IPS-20b (cell line): ENCODE data around the gene CELF3.
"Not testable (repeated sequence)": the region's sequence is repeated elsewhere in the genome, so short reads cannot be mapped to it uniquely, and the experiment has no call there.

Experiments used
- H3K27ac ChIP-seq: one replicate; pipeline ENCODE4 v1.5.1; 2013; ENCODE audit warnings: low read length
- H3K27me3 ChIP-seq: 2 replicates; pipeline ENCODE4 v1.6.1; 2013; ENCODE audit warnings: mild to moderate bottlenecking, low read length, inconsistent platforms; ENCODE audit not compliant: insufficient read depth
- H3K36me3 ChIP-seq: 2 replicates; pipeline ENCODE4 v1.6.1; 2013; ENCODE audit warnings: low read depth, mild to moderate bottlenecking, inconsistent platforms, low read length, moderate library complexity; ENCODE audit not compliant: insufficient read depth
- H3K4me1 ChIP-seq: 2 replicates; pipeline ENCODE4 v1.6.1; 2013; ENCODE audit warnings: mild to moderate bottlenecking, control low read depth, inconsistent platforms, low read length, moderate library complexity; ENCODE audit not compliant: insufficient read depth
- H3K4me3 ChIP-seq: 2 replicates; pipeline ENCODE4 v1.5.1; 2013; ENCODE audit warnings: mild to moderate bottlenecking, low read length, inconsistent platforms
- H3K9ac ChIP-seq: 2 replicates; pipeline ENCODE4 v1.6.1; 2013; ENCODE audit warnings: low read depth, mild to moderate bottlenecking, inconsistent platforms, low read length, moderate library complexity
- H3K9me3 ChIP-seq: 2 replicates; pipeline ENCODE4 v1.6.1; 2013; ENCODE audit warnings: mild to moderate bottlenecking, low read depth, low read length, inconsistent platforms; ENCODE audit not compliant: insufficient read depth

The CELF3 gene

DNA sequence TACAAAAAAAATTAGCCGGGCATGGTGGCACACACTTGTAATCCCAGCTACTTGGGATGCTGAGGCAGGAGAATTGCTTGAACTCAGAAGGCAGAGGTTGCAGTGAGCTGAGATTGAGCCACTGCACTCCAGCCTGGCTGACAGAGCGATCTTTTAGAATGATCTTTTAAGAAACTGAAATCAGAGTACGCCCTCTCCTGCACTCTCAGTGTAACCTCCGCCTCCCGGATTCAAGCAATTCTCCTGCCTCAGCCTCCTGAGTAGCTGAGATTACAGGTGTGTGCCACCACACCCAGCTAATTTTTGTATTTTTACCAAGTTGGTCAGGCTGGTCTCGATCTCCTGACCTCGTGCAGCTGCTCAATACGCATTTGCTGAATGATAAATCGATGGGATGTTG lies 17.4 kb upstream of the CELF3 start:
- not testable (repeated sequence) for H3K27me3 ChIP-seq, H3K36me3 ChIP-seq, H3K4me3 ChIP-seq, H3K27ac ChIP-seq, H3K4me1 ChIP-seq, H3K9ac ChIP-seq
- H3K9me3 ChIP-seq, result peaks cover 16% of the 10 kb centered on the region

DNA sequence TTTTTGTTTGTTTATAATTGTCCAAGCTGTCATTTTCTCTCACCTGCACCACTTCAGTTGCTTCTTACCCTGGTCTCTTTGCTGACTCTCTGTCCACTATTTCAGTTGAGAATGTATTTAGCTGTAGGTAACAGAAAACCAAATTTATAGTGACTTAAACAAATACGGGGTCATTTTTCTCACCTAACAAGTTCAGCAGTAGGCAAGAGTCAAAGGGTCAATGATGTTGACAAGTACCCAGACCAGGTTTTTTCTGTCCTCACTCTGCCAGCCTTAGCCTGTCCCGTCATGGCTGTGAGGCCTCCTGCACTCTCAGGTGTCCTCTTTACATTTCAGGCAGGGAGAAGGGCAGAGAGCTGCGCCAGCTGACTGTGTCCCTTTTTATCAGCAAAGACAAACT lies 16.5 kb upstream of the CELF3 start:
- H3K9ac ChIP-seq, result no peak overlapping the region
- H3K4me3 ChIP-seq, result no peak overlapping the region
- H3K27me3 ChIP-seq, result peaks cover 11% of the 10 kb centered on the region
- no peaks in the 10 kb centered on the region for H3K36me3 ChIP-seq
- H3K9me3 ChIP-seq, result peaks cover 11% of the 10 kb centered on the region
- no peak overlapping the region for H3K27ac ChIP-seq
- H3K4me1 ChIP-seq, result peaks cover 12% of the 10 kb centered on the region; the same call in 1 of the 2 replicates

DNA sequence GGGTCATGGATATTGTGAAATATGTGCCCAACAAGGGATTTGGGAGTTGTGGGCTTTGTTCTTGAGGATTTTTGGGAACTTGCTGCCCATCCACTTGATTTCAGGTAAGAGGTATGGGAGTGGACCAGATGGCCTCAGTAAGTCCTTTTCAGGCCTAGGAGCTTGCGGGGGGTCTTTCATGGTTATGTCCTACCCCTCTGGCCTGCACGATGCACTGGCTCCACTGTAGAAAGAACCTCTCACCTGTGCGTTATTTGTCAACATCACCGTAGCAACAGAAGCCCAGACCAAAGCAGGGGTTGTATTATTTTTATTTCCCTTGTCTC lies 13.3 kb upstream of the CELF3 start:
- Histone ChIP-seq H3K9ac (no peak overlapping the region), H3K9me3 (no peaks in the 10 kb centered on the region), H3K4me3 (no peak overlapping the region), H3K27ac (no peak overlapping the region), H3K27me3 (peaks cover 21% of the 10 kb centered on the region), H3K36me3 (no peaks in the 10 kb centered on the region), H3K4me1 (peaks cover 15% of the 10 kb centered on the region; the same call in 1 of the 2 replicates)

DNA sequence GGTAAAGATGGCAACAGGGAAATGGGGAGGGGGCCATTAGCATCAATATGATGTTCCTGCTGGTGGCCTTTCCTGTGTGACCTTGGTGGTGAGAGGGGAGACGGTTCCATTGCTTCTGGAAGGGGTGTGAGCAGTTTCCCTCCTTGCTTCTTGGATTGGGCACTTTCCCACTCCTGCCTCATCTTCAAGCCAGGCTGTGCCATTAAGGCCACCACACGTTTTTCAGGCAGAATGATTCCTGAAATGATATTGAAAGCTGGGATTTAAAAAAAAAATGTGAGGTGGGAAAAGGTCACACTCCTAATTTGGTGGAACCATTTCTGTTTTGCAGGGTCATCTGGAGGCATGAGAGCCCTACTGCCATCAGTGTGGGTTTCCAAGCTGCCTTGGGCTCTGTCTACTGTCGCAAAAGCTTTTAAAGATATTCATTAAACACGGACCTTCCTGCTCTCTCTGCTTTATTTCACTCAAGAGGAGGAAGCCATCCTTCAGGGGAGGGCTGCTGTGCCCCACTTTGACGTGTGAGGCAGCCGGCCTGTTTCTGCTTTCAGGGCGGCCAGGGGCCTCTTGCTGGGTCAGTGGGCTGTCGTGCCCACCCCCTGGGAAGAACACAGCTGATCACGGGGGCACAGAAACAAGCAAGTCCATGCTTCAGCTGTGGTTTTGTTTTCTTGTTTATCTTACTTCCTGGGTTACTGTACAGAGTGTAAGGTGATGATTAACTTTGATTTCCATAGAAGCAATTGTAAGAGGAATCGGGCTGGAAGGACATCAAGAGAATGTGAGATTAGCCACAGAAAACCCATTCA lies 12.8 kb upstream of the CELF3 start:
- Histone ChIP-seq H3K4me1 (peaks cover 16% of the 10 kb centered on the region; the same call in 1 of the 2 replicates), H3K4me3 (no peak overlapping the region; the same call in 1 of the 2 replicates), H3K9me3 (no peaks in the 10 kb centered on the region), H3K36me3 (no peaks in the 10 kb centered on the region), H3K9ac (no peak overlapping the region; the same call in 1 of the 2 replicates), H3K27me3 (peaks cover 23% of the 10 kb centered on the region), H3K27ac (no peak overlapping the region)

DNA sequence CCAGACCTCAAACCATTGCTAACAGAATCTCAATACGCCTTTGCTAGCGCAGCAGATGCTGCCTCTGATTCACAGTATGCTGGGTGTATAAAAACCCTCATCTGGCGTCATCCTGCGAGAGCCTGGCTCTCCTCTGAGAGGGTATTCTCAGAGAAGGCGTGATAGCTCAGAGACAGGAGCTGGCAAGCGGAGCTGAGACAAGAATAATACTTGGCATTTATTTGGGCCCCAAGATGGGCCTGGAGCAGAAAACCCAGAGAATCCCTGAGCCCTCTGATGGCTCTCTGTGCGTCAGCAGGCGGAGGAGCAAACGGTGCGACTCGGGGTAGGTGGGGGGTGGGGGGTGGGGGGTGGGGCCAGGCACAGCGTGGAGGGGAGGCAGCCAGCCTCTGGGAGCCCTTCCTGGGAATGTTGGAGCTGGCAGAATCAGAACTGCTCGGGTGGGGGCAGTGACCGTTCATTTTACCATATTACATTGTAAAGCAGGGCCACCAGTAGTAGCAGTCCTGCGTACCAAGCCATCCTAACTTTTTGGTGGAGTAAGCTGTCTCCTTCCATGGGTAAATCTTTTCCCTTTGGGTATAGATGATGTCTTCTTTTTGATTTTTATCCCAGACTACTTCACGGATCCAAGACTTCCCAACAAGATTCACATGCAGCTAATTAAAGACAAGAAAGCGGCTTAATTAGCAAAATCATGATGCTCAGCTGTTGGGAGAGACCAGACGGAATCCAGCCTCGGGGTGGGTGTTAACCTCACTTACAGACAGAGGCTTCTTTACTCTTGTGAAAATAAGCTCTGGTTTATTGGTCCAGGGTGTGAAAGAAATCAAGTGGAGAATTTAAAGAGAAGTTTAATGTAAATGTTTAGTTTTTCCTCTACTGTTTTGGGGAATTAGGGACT lies 11.8 kb upstream of the CELF3 start:
- Histone ChIP-seq H3K9me3 (no peaks in the 10 kb centered on the region), H3K4me3 (peak overlapping the region; percentile 39; the same call in 1 of the 2 replicates), H3K4me1 (peaks cover 23% of the 10 kb centered on the region; the same call in 1 of the 2 replicates), H3K27me3 (peaks cover 33% of the 10 kb centered on the region), H3K36me3 (no peaks in the 10 kb centered on the region), H3K9ac (no peak overlapping the region; the same call in 1 of the 2 replicates), H3K27ac (no peak overlapping the region)

DNA sequence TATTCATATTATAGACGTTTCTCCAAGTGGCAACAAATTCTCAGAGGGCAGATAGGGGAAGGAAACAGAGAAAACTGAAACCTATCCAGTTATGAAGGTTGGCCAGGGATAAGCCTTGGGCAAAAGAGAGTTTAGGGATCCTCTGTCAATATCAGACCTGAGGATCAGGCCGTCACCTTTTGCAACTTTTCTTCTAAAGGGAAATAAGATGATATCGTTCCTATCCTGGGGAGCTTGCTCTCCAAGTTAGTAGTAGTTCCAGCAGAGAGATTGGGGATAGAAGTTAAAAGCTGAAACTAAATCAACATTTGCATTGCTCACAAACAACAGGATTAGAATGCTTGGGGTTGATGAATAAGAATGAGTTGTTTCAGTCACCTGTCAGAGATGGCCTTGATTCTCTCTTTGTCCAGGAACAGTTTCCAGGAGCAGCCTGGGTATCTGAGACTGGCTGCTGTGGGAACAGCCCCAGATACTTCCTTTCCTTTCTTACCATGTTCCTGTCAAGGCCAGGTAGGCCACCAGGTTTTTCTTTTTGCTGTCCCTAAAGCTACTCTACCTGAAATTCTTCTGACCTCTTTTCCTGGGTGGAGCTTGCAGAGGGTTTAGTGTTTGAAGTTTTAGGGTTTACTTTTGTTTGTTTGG lies 7.2 kb upstream of the CELF3 start:
- H3K4me3 ChIP-seq, result no peak overlapping the region
- no peaks in the 10 kb centered on the region for H3K9me3 ChIP-seq
- peaks cover 19% of the 10 kb centered on the region; the same call in 1 of the 2 replicates for H3K4me1 ChIP-seq
- peaks cover 70% of the 10 kb centered on the region for H3K27me3 ChIP-seq
- H3K36me3 ChIP-seq, result no peaks in the 10 kb centered on the region
- no peak overlapping the region for H3K27ac ChIP-seq
- H3K9ac ChIP-seq, result peak overlapping the region; percentile 35; the same call in 1 of the 2 replicates

DNA sequence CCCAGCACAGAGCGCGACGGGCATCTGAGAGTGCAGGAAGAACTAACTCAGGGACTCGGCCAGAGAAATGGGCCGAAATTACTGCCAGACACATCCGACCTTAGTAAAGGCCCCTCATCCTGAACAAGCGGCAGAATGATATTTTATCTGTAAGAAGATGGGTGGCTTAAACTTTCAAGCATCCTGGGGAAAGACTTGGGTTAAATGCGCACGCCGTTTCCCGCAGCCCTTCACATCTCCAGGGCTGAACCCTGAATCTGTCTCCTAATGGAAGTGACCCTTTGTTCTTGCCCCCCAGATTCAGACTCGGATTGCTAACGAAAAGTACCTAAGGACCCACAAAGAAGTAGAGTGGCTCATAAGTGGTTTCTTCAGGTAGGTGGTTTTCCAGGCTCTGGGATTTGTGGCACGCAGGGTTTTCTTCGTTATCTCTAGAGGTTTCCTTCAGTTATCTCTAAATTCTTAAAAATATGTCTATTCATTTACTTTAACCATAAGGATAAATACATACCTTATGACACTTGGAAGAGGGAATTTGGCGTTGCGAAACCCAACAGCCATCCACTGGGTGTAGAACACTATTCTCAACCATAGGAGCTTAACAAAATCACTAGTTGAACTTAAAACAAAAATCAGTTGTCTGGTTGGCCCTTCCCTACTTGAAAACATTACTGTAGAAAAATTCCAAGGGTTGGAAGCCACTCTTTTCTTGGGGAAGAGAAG lies 5.3 kb upstream of the CELF3 start:
- Histone ChIP-seq H3K4me1 (peaks cover 11% of the 10 kb centered on the region; the same call in 1 of the 2 replicates), H3K27me3 (peaks cover 74% of the 10 kb centered on the region), H3K36me3 (no peaks in the 10 kb centered on the region), H3K9ac (no peak overlapping the region), H3K27ac (no peak overlapping the region), H3K4me3 (peak overlapping the region; percentile 76; the same call in 1 of the 2 replicates), H3K9me3 (no peaks in the 10 kb centered on the region)

DNA sequence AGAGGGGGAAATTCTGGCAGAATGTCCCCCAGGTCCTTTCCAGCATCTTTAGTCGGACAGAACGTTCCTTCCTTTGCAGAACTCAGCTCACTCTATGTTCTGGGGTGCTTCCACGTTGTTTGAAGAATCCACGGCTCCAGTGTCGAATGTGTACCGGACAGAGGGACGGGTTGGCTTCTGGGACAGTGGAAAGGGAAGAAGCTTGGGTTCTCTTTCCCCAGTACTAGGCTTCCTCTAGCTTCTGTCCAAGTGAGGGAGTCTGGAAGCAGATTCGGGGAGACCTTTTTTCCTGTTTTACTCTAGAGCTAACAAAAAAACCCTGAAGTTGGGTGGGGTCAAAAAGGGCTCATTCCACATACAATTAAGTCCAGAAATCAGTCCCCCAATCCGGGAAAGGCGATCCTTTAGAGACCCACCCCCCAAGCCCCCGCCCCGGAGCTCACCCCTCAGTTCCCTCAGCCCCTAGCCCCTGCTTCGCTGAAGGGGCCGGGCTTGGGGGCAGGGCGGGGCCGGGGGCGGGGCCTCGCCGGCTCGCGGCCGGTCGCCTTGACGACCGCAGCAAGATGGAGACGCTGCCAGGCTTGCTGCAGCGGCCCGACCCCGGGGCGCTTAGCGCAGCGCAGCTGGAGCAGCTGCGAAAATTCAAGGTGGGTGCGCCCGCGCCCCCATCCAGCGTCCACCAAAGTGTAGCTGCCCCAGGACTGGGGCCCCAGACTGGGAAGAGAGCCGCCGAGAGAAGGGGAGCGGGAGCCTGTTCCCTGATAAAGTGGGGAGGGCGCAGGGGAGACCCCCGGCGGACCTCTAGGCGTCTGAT lies 4.6 kb upstream of the CELF3 start, which contains the start of gene RIIAD1:
Gene RIIAD1 (plus strand): TSS at position 549 of the 814 bp plus-strand sequence. CDS start 15 bp downstream, at position 564.
- no peaks in the 10 kb centered on the region for H3K36me3 ChIP-seq
- H3K4me3 ChIP-seq, result peak within 1 kb of the TSS; percentile 76
- peaks cover 11% of the 10 kb centered on the region; the same call in 1 of the 2 replicates for H3K4me1 ChIP-seq
- H3K27ac ChIP-seq, result no peak within 1 kb of the TSS
- H3K9ac ChIP-seq, result no peak within 1 kb of the TSS
- peaks cover 76% of the 10 kb centered on the region for H3K27me3 ChIP-seq
- H3K9me3 ChIP-seq, result no peaks in the 10 kb centered on the region

DNA sequence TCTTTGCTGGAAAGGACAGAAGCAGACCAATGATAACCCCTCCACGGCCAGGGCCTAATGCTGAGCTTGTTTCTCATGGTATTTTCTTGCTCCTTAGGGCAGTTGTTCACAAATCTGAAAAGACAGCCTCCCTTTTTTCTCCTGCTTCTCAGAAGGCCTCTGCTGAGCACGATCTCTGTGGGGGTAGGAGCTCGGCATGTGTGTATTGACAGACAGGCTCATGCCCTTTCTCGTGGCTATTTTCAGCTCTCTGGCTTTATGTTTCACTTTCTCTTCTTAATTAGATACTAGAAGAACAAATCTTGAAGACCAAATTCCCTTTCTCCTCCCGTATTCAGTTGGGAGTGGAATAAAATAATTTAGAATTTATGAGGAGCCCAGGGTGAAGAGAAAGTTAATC lies 4.0 kb upstream of the CELF3 start:
- Histone ChIP-seq H3K27me3 (peaks cover 76% of the 10 kb centered on the region), H3K36me3 (no peaks in the 10 kb centered on the region), H3K4me3 (no peak overlapping the region; the same call in 1 of the 2 replicates), H3K9ac (no peak overlapping the region), H3K4me1 (peaks cover 11% of the 10 kb centered on the region; the same call in 1 of the 2 replicates), H3K9me3 (no peaks in the 10 kb centered on the region), H3K27ac (no peak overlapping the region)

DNA sequence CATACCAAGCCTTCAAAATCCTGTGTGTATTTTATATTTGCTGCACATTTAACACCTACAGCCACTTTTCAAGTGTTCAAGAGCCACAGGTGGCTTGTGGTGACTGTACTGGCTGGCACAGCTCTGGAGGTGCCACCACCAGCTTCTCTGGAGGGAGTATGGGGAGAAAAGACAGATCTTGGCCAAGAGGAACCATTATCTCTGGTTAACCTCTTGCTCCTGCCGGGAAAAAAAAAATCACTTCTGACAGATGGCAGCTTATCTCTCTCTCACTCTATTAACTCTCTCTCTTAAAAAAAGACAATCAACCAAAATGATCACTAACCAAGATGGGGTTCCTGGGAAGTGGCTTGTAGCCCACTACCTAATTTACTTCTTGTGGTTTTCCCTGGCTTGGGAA lies 3.5 kb upstream of the CELF3 start:
- no peak overlapping the region for H3K27ac ChIP-seq
- no peaks in the 10 kb centered on the region for H3K9me3 ChIP-seq
- peaks cover 80% of the 10 kb centered on the region for H3K27me3 ChIP-seq
- peaks cover 11% of the 10 kb centered on the region; the same call in 1 of the 2 replicates for H3K4me1 ChIP-seq
- no peaks in the 10 kb centered on the region for H3K36me3 ChIP-seq
- no peak overlapping the region for H3K9ac ChIP-seq
- no peak overlapping the region for H3K4me3 ChIP-seq
